GM18907 (cell line): ENCODE measurements around the gene CFAP126.
"Not testable (repeated sequence)": the region's sequence is repeated elsewhere in the genome, so short reads cannot be mapped to it uniquely, and the experiment has no call there.

Source experiments
- ATAC-seq: cut with Tn5 transposase; IDR thresholded peaks from one replicate; pipeline ENCODE4 v1.9.1; 2021; ENCODE audit warnings: mild to moderate bottlenecking, moderate library complexity; ENCODE audit not compliant: unreplicated experiment

Gene CFAP126

DNA sequence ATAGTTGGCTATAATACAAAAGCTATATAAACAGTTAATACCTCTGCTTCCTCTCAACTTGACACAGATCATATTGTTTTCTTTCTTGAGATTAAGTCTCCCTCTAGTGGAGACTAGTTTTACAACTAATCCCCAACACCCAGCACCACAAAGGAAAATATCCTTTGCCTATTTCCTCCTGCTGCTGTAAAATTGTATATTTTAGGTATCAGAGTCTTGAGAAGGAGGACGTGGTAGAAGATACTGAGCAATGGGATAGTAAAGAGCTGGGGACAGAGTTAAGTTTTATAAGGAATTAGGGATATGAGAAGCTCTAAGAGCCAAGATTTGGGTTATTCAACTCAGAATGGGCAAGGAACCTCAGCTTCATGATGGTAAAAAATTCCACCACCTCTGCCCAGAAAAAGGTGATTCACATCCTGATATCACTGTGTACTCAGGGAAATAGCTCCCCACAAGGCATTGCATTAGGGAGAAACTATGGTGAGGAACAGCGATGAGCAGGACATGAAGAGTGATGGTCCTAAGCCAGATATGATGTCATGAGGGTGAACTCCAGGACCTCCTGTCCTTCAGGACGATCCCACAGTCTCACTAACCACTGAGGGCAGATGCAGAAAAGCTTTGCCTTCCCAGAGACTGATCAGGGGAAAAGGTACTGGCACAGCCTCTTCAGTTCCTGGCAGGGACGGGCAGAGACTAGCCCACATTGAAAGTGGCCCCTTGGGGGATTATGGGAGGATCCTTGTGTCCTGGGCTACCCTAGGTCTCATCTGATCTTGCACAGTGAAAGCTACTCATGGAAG, 14.7 kb upstream of the CFAP126 start:
- peak; percentile 61 for ATAC-seq

GRCh38 chr1:161381707-161382106, 14.0 kb upstream of the CFAP126 start:
- ATAC-seq, result no peak

GRCh38 chr1:161379071-161379470, 11.4 kb upstream of the CFAP126 start:
- no peak for ATAC-seq

GRCh38 chr1:161378014-161378413, 10.3 kb upstream of the CFAP126 start:
- ATAC-seq, result no peak

DNA sequence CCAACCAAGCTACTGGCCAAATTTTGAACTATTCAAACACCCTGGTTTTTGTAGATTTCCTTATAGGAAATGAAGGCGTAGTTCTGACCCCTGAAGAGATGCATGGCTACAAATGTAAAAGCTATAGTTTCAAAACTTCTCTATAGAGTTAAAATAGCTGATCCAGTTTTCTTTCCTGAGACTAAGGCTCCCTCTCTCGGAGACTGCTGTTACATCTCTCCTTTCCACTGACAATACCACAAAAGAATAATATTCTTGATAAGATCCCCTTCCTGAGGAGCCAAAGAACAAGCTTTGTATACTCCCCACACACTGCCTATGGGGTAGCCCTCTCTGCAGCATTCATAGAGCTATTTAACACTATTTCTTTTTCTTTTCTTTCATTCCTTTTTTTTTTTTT, 6.7 kb upstream of the CFAP126 start:
- ATAC-seq, result no peak

DNA sequence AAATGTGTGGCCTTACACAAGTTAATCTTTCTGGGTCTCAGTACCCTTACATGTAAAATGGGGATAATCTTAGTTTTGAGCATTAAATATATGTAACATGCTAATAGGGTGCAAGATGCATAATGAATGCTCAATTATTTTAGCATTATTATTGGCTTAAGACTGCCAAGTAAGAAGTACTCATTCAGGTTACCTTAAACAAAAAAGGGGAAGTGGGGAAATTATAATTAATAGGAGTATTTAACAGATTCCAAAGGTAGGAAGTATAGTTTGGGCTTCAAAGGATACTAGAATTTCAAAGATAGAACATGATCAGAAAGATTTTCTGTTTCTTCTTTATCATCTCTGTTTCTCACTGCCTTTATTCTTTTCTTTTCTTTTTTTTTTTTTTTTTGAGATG, 5.8 kb upstream of the CFAP126 start:
- no peak for ATAC-seq

DNA sequence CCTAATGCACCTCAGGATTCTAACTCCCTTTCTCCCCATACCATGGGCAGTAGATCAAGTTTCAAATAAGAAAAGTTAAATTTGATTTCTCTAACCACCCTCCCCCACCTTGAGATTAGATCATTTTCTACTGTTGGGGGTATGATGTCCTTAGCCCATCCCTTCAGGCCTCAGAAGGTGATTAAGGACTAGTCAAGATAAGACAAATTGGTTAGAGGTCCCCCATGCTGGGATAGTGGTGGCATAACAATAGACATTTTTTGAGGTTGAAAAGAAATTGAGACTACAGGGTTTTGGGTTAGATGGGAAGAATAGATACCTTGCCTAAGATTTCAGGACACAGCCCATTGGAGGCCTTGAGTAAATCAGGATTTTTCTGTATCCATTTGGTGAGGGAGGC, 2.5 kb downstream of the CFAP126 start:
- no peak for ATAC-seq

DNA sequence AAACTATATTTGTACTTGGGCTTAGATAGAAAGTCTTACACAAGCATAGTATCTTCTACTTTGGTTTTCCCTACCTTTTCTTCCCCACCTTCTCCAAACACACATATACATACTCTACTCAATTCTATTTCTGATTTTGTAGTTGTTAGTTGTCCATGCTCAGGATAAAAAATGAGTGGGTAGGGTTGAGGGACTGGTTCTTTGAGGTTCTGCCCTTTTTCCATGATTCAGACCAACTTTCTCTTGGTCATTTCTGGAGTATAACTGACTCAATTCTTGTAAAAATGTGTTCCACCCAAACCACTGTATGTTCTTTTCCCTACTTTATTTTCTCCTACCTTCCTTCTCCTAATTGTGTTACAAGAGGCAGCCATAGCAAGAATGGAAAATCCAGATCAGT, 3.3 kb downstream of the CFAP126 start:
- ATAC-seq, result no peak

GRCh38 chr1:161359291-161359690, 8.4 kb downstream of the CFAP126 start:
- no peak for ATAC-seq

DNA sequence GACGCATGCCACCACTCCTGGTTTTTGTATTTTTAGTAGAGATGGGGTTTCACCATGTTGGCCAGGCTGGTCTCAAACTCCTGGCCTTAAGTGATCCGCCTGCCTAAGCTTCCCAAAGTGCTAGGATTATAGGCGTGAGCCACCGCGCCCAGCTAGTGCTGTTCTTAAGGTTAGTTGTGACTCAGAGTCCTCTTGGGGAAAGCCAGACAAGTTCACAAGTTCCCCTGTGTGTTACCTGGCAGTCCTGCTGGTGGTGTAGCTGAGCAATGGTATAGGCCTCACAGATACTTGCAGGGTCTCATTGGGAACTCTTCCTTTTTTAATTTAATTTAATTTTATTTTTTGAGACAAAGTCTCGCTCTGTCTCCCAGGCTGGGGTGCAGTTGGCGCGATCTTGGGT, 10.6 kb downstream of the CFAP126 start:
- ATAC-seq, result no peak

- no peak for ATAC-seq
Observed at GRCh38 chr1:161351482-161351881, 16.2 kb downstream of the CFAP126 start.

- no peak for ATAC-seq
Observed at GRCh38 chr1:161350671-161351070, 17.0 kb downstream of the CFAP126 start.

GRCh38 chr1:161342821-161343220, 24.9 kb downstream of the CFAP126 start:
- no peak for ATAC-seq

- no peak for ATAC-seq
Observed at GRCh38 chr1:161342177-161342576, 25.5 kb downstream of the CFAP126 start.

DNA sequence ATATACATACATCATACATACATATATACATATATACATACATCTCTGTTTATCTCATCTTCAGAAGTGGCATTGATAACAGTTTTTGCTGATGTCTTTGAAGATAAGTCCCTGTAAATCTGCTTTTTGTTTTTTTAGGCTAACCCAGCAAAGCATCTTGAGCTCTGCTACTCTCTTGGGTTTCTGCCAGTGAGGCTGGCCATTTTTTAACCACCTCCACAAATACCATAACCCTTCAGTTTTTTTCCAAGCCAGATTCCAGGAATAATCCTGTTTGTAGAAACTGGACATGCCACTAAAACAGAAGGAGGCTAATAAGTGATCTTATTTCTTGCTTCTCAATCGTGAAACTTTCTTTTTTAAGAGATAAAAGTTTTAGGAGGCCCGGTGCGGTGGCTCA, 31.9 kb downstream of the CFAP126 start:
- ATAC-seq, result no peak

DNA sequence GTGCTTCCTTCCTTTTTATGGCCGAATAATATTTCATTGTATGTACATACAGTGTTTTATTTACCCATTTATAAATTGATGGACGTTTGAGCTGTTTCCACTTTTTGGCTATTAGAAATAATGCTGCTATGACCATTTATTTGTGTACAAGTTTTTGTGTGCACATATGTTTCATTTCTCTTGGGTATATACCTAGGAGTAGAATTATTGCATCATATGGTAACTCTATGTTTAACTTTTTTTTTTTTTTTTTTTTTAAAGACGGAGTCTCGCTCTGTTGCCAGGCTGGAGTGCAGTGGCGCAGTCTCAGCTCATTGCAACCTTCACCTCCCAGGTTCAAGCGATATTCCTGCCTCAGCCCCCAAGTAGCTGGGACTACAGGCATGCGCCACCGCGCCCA, 34.5 kb downstream of the CFAP126 start:
- ATAC-seq, result no peak

DNA sequence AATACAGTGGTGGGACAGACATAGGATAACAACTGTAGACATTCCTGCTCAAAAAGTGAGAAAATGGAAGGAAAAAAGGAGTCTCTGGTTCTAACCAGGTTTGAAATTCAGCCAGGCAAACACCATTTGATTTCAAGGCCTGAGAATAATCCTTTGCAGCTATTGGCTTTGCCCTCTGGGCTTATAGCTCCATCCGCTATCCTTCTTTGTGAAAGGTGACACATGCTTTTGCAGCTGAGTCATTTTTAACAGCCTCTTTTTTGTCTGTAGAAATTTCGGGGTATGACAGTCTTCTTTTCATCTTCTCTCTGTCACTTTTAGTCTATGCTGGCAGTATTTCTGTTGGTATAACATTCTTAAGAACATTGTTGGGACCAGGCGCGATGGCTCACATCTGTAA, 37.3 kb downstream of the CFAP126 start:
- ATAC-seq, result no peak

- no peak for ATAC-seq
Observed at GRCh38 chr1:161324020-161324419, 43.7 kb downstream of the CFAP126 start.

GRCh38 chr1:161315841-161316674, 51.6 kb downstream of the CFAP126 start:
- ATAC-seq, result not testable (repeated sequence)
